Liver (tissue), 3 donors: Measurements from ENCODE around the gene KLK7.

ENCODE experiments used
- EGR1 ChIP-seq, 2 donors: IDR thresholded peaks; 2 replicates each; pipeline ENCODE4 v1.6.1; 2016 to 2018; ENCODE audit warnings: antibody characterized with exemption in 2 of 2, low read depth in 2 of 2
- FOXA1 ChIP-seq: IDR thresholded peaks from 2 replicates; pipeline ENCODE4 v1.6.1; 2016; ENCODE audit warnings: antibody characterized with exemption
- JUND ChIP-seq, 2 donors: IDR thresholded peaks; 2 replicates each; pipeline ENCODE4 v1.6.1; 2016; ENCODE audit warnings: antibody characterized with exemption in 2 of 2
- RAD21 ChIP-seq, 2 donors: IDR thresholded peaks; 2 replicates each; pipeline ENCODE4 v1.6.1; 2016; ENCODE audit warnings: antibody characterized with exemption in 2 of 2, mild to moderate bottlenecking in 2 of 2
- YY1 ChIP-seq: IDR thresholded peaks from 2 replicates; pipeline ENCODE4 v1.6.1; 2016; ENCODE audit warnings: antibody characterized with exemption, mild to moderate bottlenecking
- TF ChIP-seq, protein P1 (sequence below): fragments of 150-350 bp; IDR thresholded peaks from 2 replicates; pipeline ENCODE4 v1.5.1; 2017; ENCODE audit warnings: improper control_type of control experiment, low read depth, low read length; ENCODE audit not compliant: missing input control
- TF ChIP-seq, protein P2 (sequence below): IDR thresholded peaks from 2 replicates; pipeline ENCODE4 v1.6.1; 2016; ENCODE audit warnings: antibody characterized with exemption, mild to moderate bottlenecking
- TF ChIP-seq, protein P3 (sequence below): IDR thresholded peaks from 2 replicates; pipeline ENCODE4 v1.6.1; 2016; ENCODE audit warnings: antibody characterized with exemption
- TF ChIP-seq, protein P4 (sequence below): IDR thresholded peaks from 2 replicates; pipeline ENCODE4 v1.6.1; 2016; ENCODE audit warnings: antibody characterized with exemption
- TF ChIP-seq, protein P5 (sequence below): IDR thresholded peaks from 2 replicates; pipeline ENCODE4 v1.6.1; 2016; ENCODE audit warnings: antibody characterized with exemption
- donor health status: healthy.
- donor health status: healthy.

DNA sequence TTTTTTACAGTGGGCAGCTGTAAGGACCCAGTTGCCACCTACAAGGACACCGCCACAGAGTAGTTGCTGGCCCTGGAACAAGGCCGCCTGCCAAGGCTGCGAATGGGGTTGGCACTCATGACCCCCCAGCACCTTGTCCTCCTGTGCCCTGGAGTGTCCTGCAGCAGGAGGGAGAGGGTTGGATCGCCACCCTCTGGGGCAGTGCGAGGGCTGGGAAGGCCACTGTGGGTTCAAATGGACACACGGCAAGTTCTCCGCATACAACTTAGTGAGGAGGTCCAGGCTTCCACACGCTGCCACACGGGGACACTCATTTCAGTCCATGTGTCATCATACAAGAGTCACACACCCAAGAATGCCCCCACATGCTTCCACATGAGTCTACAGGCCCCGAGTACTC is 16.7 kb upstream of the KLK7 start:
- TF ChIP-seq, protein P1, sequence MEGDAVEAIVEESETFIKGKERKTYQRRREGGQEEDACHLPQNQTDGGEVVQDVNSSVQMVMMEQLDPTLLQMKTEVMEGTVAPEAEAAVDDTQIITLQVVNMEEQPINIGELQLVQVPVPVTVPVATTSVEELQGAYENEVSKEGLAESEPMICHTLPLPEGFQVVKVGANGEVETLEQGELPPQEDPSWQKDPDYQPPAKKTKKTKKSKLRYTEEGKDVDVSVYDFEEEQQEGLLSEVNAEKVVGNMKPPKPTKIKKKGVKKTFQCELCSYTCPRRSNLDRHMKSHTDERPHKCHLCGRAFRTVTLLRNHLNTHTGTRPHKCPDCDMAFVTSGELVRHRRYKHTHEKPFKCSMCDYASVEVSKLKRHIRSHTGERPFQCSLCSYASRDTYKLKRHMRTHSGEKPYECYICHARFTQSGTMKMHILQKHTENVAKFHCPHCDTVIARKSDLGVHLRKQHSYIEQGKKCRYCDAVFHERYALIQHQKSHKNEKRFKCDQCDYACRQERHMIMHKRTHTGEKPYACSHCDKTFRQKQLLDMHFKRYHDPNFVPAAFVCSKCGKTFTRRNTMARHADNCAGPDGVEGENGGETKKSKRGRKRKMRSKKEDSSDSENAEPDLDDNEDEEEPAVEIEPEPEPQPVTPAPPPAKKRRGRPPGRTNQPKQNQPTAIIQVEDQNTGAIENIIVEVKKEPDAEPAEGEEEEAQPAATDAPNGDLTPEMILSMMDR, result no peak
- TF ChIP-seq, protein P2, sequence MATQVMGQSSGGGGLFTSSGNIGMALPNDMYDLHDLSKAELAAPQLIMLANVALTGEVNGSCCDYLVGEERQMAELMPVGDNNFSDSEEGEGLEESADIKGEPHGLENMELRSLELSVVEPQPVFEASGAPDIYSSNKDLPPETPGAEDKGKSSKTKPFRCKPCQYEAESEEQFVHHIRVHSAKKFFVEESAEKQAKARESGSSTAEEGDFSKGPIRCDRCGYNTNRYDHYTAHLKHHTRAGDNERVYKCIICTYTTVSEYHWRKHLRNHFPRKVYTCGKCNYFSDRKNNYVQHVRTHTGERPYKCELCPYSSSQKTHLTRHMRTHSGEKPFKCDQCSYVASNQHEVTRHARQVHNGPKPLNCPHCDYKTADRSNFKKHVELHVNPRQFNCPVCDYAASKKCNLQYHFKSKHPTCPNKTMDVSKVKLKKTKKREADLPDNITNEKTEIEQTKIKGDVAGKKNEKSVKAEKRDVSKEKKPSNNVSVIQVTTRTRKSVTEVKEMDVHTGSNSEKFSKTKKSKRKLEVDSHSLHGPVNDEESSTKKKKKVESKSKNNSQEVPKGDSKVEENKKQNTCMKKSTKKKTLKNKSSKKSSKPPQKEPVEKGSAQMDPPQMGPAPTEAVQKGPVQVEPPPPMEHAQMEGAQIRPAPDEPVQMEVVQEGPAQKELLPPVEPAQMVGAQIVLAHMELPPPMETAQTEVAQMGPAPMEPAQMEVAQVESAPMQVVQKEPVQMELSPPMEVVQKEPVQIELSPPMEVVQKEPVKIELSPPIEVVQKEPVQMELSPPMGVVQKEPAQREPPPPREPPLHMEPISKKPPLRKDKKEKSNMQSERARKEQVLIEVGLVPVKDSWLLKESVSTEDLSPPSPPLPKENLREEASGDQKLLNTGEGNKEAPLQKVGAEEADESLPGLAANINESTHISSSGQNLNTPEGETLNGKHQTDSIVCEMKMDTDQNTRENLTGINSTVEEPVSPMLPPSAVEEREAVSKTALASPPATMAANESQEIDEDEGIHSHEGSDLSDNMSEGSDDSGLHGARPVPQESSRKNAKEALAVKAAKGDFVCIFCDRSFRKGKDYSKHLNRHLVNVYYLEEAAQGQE, result no peak
- no peak for TF ChIP-seq JUND (IDR thresholded peaks at IDR 0.05)
- no peak for TF ChIP-seq YY1
- no peak for TF ChIP-seq FOXA1
- no peak for TF ChIP-seq EGR1 (IDR thresholded peaks at IDR 0.05; ENCODE audit: low read depth in 2 of 2)
- TF ChIP-seq, protein P3, sequence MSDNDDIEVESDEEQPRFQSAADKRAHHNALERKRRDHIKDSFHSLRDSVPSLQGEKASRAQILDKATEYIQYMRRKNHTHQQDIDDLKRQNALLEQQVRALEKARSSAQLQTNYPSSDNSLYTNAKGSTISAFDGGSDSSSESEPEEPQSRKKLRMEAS, result no peak
- TF ChIP-seq, protein P4, sequence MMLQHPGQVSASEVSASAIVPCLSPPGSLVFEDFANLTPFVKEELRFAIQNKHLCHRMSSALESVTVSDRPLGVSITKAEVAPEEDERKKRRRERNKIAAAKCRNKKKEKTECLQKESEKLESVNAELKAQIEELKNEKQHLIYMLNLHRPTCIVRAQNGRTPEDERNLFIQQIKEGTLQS, result no peak
- TF ChIP-seq, protein P5, sequence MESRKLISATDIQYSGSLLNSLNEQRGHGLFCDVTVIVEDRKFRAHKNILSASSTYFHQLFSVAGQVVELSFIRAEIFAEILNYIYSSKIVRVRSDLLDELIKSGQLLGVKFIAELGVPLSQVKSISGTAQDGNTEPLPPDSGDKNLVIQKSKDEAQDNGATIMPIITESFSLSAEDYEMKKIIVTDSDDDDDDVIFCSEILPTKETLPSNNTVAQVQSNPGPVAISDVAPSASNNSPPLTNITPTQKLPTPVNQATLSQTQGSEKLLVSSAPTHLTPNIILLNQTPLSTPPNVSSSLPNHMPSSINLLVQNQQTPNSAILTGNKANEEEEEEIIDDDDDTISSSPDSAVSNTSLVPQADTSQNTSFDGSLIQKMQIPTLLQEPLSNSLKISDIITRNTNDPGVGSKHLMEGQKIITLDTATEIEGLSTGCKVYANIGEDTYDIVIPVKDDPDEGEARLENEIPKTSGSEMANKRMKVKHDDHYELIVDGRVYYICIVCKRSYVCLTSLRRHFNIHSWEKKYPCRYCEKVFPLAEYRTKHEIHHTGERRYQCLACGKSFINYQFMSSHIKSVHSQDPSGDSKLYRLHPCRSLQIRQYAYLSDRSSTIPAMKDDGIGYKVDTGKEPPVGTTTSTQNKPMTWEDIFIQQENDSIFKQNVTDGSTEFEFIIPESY, result no peak
- no peak for TF ChIP-seq RAD21 (IDR thresholded peaks at IDR 0.05)
